IPS-NIHi7 (cell line): ENCODE measurements around the gene CADM4.

ENCODE experiments used
- DNase-seq: peaks from one replicate; pipeline ENCODE4 v3.0.0; 2012; ENCODE audit warnings: mixed read lengths; ENCODE audit errors: extremely low spot score

The CADM4 gene

DNA sequence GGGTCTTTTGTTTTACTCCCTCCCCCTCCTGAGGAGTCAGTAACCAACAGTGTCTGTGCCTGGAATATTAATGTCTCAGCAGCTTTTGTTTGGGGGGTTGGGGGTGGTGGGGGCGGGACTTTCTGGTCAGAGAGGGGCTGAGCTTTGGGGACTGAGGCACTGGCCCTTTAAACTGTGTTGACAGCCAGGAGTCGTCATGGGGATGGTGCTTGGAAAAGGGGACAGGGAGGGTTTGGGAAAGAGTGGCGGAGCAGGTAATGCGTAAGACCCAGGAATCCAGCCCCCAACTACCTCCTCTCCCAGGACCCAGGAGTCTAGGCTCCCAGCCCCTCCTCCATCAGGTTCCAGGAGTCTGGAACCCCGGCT lies 5.2 kb downstream of the CADM4 start:
- no peak for DNase-seq

- DNase-seq = no peak
Measured at GRCh38 chr19:43634068-43634467, 5.6 kb downstream of the CADM4 start.

DNA sequence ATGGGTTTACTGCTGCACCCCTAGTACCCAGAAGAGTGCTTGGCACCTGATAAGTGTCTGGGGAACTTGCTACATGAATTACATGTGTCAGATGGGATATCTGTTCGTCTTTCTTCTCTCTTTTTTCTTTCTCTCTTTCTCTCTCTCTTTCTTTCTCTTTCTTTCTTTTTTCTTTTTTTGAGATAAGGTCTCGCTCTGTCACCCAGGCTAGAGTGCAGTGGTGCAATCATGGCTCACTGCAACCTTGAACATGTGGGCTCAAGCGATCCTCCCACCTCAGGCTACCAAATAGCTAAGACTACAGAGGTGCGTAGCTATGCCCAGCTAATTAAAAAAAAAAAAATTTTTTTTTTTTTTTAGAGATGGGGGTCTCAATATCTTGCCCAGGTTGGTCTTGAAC lies 6.1 kb downstream of the CADM4 start:
- DNase-seq = no peak

DNA sequence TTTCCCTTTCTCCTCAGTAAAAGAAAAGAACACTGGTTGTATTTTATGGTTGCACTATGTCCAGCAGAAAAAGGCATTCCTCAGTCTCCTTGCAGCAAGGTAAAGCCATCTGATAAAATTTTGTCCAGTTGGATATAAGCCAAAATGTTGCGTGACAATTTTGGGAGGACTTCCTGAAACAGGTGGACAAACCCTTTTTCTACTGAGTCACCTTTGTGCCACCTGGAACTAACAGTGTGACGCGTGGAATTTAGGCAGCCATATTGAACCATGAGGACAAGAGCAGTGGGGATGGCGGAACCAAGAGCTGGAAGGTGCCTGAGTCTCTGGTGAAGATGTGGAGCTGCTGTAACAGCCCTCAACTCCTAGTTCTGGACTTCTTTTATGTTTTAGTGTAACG lies 8.2 kb downstream of the CADM4 start:
- no peak for DNase-seq

- no peak for DNase-seq
Measured at GRCh38 chr19:43628646-43629326, 10.9 kb downstream of the CADM4 start.

DNA sequence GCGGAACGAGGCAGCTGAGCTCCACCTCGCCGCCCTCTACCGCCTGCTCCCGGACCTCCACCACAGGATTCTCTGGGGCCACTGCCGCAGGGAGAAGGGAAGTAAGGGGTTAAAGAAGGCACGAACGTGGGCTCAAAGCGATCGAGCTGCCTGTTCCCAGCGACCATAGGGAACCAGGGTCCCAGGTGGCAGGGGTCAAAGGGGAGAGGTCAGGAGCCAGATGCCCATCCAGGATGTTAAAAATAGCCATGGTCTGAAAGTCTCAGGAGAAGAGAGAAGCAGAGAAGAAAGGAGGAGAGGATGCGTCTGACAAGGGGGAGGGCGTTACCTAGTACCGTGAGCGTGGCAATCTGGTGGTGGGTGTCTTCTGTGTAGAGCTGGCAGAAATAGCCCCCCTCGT lies 12.8 kb downstream of the CADM4 start:
- no peak for DNase-seq

- peak; percentile 67 for DNase-seq
Measured at GRCh38 chr19:43625918-43626579, 13.6 kb downstream of the CADM4 start.

DNA sequence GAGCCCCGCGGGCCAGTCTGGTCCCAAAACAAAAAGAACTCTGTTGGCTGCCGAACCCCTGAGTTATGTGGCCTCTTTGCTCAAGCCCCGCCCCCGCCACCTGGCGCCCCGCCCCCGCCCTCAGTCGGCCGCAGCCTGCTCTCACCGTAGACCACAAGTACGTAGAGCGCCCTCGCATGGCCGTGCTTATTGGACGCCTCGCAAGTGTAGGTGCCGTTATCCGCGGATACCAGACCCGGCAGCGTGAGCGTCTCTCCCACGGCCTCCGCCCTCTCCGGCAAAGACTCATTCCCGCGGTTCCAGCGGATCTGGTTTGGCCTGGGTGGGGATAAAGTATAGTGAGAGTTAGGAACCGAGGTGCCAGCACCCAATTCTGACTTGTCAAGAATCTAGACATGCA lies 14.7 kb downstream of the CADM4 start:
- DNase-seq = peak; percentile 91

DNA sequence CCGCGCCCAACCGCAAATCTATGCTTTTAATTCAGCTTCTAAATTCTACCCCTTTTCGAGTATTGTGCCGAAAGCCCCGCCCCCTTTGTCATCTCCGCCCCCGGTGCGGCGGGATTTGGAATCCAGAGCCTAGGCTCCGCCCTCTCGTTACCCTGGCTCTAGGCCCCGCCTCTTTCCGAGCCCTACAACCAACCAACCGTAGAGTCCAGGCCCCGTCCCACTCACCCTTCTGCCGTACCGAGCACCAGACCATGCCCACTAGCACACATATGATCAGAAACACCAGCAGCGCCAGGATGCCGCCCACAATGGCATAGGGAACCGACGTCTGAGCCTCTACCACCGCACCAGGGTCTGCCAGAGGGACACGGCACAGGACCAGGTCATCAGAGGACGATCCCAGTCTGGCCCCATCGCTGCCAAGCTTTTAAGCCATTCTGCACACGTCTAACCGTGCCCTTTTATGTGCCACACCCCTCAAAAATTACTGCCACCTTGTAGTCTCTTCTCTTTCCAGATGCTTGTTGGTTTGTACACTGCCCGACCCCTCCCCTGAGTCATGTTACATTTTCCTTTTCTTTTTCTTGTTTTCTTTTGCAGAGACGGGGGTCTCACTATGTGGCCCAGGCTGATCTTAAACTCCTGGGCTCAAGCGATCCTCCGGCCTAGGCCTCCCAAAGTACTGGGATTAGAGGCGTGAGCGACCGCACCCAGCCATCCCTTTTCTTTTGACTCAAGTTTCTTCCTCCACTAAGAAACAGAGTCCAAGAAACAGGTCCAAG lies 15.6 kb downstream of the CADM4 start:
- peak; percentile 85 for DNase-seq

DNA sequence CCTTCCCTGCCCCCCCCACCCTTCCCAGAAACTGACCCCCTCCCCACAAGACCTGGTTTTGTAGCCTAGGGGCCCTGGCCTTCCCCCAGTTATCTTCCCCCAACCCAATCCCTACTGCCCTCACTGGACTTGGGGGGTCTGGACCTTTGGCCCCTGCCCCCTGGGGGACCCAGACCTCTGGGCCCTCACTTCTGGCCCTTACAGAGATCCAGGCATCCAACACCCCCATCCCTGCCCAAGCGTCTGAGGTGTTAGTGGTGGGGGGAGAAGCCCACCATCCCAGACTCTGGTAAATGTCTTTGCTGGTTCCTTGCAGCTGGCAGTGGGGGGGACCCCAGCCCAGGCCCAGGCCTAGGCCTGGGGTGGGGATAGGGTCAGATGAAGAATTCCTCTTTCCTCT lies 16.7 kb downstream of the CADM4 start:
- DNase-seq = no peak

- no peak for DNase-seq
Measured at GRCh38 chr19:43622070-43622469, 17.6 kb downstream of the CADM4 start.

DNA sequence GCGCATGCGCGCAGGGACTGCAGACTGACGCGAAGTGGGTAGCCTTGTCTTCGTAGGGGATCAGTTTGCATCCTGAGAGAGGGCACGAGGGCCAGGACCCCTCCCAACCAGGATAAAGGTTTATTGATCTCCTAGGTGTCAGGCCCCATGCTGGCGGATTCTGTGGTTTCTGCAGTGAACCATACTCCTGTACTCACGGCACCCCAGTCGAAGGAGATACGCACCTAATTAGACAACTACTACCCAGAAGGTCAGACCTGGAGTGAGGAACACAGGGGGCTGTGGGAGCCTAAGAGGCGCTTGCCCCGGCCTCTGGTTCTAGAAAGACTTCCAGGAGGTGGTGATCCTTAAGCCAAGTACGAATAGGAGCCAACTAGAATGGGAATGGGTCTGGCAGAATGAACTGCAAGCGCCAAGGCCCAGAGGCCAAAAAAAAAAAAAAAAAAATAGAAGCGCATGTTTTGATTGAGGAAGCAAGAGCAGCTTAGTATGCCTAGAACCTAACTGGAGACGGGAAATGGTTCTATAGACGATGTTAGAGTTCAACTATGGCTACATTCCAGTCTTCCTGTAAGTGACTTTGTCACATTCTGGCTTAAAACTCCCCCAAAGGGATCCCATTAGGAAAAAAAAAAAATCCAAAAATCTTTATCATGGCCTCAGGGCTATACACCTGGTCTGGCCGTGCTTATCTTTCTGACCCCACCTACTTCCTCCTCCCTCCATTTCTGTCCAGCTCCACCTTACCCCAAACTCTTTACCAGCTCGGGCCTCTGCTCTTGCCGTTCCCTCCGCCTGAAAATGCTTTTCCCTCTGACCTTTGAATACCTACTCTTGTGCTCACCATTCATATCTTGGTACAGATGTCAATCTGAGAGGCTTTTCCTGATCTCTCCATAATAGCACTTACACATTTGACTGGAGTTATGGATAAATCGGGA lies 19.3 kb downstream of the CADM4 start:
- no peak for DNase-seq

- DNase-seq = peak; percentile 90
Measured at GRCh38 chr19:43619262-43620060, 20.2 kb downstream of the CADM4 start, which contains the start of gene ZNF428. Gene ZNF428, minus strand, starts transcription at chr19:43619629. Its CDS starts 5,325 bp downstream, at chr19:43614304.

- DNase-seq = peak; percentile 54
Measured at GRCh38 chr19:43618921-43619261, 20.8 kb downstream of the CADM4 start.

DNA sequence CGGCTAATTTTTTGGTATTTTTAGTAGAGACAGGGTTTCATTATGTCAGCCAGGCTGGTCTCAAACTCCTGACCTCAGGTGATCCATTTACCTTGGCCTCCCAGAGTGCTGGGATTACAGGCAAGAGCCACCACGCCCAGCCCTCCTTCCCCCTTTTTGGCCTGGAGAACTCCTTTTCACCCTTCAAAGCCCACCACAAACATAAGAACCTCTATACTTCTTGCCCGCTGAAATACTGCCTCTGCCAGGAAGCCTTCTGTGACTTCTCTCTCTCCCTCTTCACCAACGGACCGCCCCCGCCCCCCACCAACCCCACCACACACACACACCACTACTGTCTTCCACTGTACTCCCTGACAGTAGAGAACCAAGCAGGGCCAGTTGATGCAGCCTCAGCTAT lies 22.7 kb downstream of the CADM4 start:
- DNase-seq = no peak

GRCh38 chr19:43616306-43616705 lies 23.3 kb downstream of the CADM4 start:
- DNase-seq = no peak

- no peak for DNase-seq
Measured at GRCh38 chr19:43612374-43612773, 27.3 kb downstream of the CADM4 start.

GRCh38 chr19:43611788-43612187 lies 27.9 kb downstream of the CADM4 start, which contains the start of gene SRRM5:
Gene SRRM5, plus strand, starts transcription at chr19:43612088. Its CDS starts 34 bp downstream, at chr19:43612122.
- DNase-seq = no peak

DNA sequence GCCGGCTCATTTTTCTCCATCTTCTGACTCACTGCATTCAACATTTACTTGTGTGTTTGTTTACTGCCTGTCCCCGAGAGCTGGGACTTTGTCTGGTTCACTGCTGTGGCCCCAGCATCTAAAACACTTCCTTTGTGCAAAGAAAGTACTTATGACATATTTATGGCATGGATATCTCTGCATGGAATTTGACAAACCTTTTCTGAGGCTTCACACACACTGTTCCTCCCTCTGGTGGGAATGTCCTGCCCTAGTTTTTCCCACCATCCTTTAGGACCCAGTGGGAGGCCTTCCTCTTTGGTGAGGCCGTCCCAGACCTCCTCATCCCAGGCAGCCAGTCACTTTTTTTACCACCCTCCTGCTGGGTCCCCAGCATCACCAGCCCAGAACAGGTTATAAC lies 29.2 kb downstream of the CADM4 start:
- DNase-seq = no peak

GRCh38 chr19:43609872-43610271 lies 29.8 kb downstream of the CADM4 start:
- no peak for DNase-seq
